NCI-H1436 (cell line): ENCODE measurements around the gene DMGDH.
"Not testable (repeated sequence)": the region's sequence is repeated elsewhere in the genome, so short reads cannot be mapped to it uniquely, and the experiment has no call there.

Source experiments
- DNase-seq: peaks from one replicate; lab custom pipeline; 2025; lab: John Stamatoyannopoulos, UW

Gene DMGDH

GRCh38 chr5:79011219-79011836 is 58.1 kb downstream of the DMGDH start:
- DNase-seq, result no peak

- DNase-seq, result no peak
Observed at GRCh38 chr5:79008362-79008761, 61.1 kb downstream of the DMGDH start.

- no peak for DNase-seq
Observed at GRCh38 chr5:79007872-79008271, 61.6 kb downstream of the DMGDH start.

GRCh38 chr5:79005936-79006631 is 63.4 kb downstream of the DMGDH start:
- no peak for DNase-seq

GRCh38 chr5:79005151-79005550 is 64.3 kb downstream of the DMGDH start:
- DNase-seq, result no peak

GRCh38 chr5:79002374-79002773 is 67.1 kb downstream of the DMGDH start:
- DNase-seq, result no peak

GRCh38 chr5:79001471-79001870 is 68.0 kb downstream of the DMGDH start:
- no peak for DNase-seq

- no peak for DNase-seq
Observed at GRCh38 chr5:78997090-78997489, 72.4 kb downstream of the DMGDH start.

GRCh38 chr5:78995521-78996007 is 73.9 kb downstream of the DMGDH start:
- DNase-seq, result no peak

- no peak for DNase-seq
Observed at GRCh38 chr5:78993165-78993564, 76.3 kb downstream of the DMGDH start.

GRCh38 chr5:78992146-78992545 is 77.3 kb downstream of the DMGDH start:
- DNase-seq, result no peak

- no peak for DNase-seq
Observed at GRCh38 chr5:78989080-78989479, 80.4 kb downstream of the DMGDH start.

GRCh38 chr5:78985725-78986223 is 83.7 kb downstream of the DMGDH start:
- DNase-seq, result no peak

- DNase-seq, result peak; percentile 56
Observed at GRCh38 chr5:78985116-78985724, 84.3 kb downstream of the DMGDH start, which contains the start of gene ARSB. Gene ARSB (minus strand): TSS chr5:78985310. CDS start chr5:78985248, 62 bp downstream.

GRCh38 chr5:78984439-78985115 is 84.9 kb downstream of the DMGDH start:
- peak; percentile 83 for DNase-seq

GRCh38 chr5:78983601-78984438 is 85.7 kb downstream of the DMGDH start:
- no peak for DNase-seq

- DNase-seq, result not testable (repeated sequence)
Observed at GRCh38 chr5:78983194-78983593, 86.3 kb downstream of the DMGDH start.

GRCh38 chr5:78979909-78980308 is 89.6 kb downstream of the DMGDH start:
- no peak for DNase-seq

- no peak for DNase-seq
Observed at GRCh38 chr5:78979117-78979742, 90.2 kb downstream of the DMGDH start.

- DNase-seq, result no peak
Observed at GRCh38 chr5:78975035-78975434, 94.4 kb downstream of the DMGDH start.

- DNase-seq, result no peak
Observed at GRCh38 chr5:78974601-78975000, 94.9 kb downstream of the DMGDH start.
